HuH-7 (cell line): ENCODE results near the gene ZNF439.
"Not testable (repeated sequence)": the region's sequence is repeated elsewhere in the genome, so short reads cannot be mapped to it uniquely, and the experiment has no call there.

Experiments
- DNase-seq: peaks from one replicate; pipeline ENCODE4 v3.0.0; 2011; ENCODE audit warnings: low spot score

ZNF439 gene

GRCh38 chr19:11848594-11849469 is at the start of gene ZNF439:
TSS of gene ZNF439 (plus strand) at chr19:11848726. CDS start at chr19:11848868, 142 bp downstream.
- DNase-seq, result no peak

GRCh38 chr19:11806354-11807098 is 42.0 kb upstream of the ZNF439 start:
- no peak for DNase-seq

- DNase-seq, result no peak
Observed at GRCh38 chr19:11807099-11807380, 41.5 kb upstream of the ZNF439 start.

- DNase-seq, result peak; percentile 15
Observed at GRCh38 chr19:11813703-11814028, 34.9 kb upstream of the ZNF439 start.

- DNase-seq, result peak; percentile 88
Observed at GRCh38 chr19:11814029-11814699, 34.4 kb upstream of the ZNF439 start, which contains the start of gene ZNF440. TSS of gene ZNF440 (plus strand) at chr19:11814273. CDS start at chr19:11814448, 175 bp downstream.

GRCh38 chr19:11814700-11815035 is 33.9 kb upstream of the ZNF439 start:
- DNase-seq, result no peak

GRCh38 chr19:11821474-11822109 is 26.9 kb upstream of the ZNF439 start:
- DNase-seq, result no peak

GRCh38 chr19:11828957-11829876 is 19.3 kb upstream of the ZNF439 start:
- DNase-seq, result not testable (repeated sequence)

- no peak for DNase-seq
Observed at GRCh38 chr19:11832253-11832912, 16.1 kb upstream of the ZNF439 start.

GRCh38 chr19:11833541-11833940 is 15.0 kb upstream of the ZNF439 start:
- no peak for DNase-seq

GRCh38 chr19:11835626-11836066 is 12.9 kb upstream of the ZNF439 start:
- not testable (repeated sequence) for DNase-seq

- DNase-seq, result no peak
Observed at GRCh38 chr19:11843722-11844121, 4.8 kb upstream of the ZNF439 start.

- DNase-seq, result not testable (repeated sequence)
Observed at GRCh38 chr19:11847615-11848014, 911 bp upstream of the ZNF439 start.

- DNase-seq, result no peak
Observed at GRCh38 chr19:11848200-11848593, 329 bp upstream of the ZNF439 start.

- not testable (repeated sequence) for DNase-seq
Observed at GRCh38 chr19:11850289-11850688, 1.8 kb downstream of the ZNF439 start.

- no peak for DNase-seq
Observed at GRCh38 chr19:11853358-11853757, 4.8 kb downstream of the ZNF439 start.

- no peak for DNase-seq
Observed at GRCh38 chr19:11856596-11857250, 8.2 kb downstream of the ZNF439 start.

- no peak for DNase-seq
Observed at GRCh38 chr19:11860721-11861120, 12.2 kb downstream of the ZNF439 start.

GRCh38 chr19:11861301-11861700 is 12.8 kb downstream of the ZNF439 start:
- DNase-seq, result no peak

GRCh38 chr19:11867766-11868165 is 19.2 kb downstream of the ZNF439 start:
- DNase-seq, result not testable (repeated sequence)
